ENCODE data around the gene RAI1. TPM values are rescaled to one million over a fixed set of nuclear protein-coding genes. Genes with fewer than 3 reads are reported as not detected.

Gene RAI1
- total RNA-seq, 2 experiments from 2014 or later, result 17.1 to 49.4 TPM

DNA sequence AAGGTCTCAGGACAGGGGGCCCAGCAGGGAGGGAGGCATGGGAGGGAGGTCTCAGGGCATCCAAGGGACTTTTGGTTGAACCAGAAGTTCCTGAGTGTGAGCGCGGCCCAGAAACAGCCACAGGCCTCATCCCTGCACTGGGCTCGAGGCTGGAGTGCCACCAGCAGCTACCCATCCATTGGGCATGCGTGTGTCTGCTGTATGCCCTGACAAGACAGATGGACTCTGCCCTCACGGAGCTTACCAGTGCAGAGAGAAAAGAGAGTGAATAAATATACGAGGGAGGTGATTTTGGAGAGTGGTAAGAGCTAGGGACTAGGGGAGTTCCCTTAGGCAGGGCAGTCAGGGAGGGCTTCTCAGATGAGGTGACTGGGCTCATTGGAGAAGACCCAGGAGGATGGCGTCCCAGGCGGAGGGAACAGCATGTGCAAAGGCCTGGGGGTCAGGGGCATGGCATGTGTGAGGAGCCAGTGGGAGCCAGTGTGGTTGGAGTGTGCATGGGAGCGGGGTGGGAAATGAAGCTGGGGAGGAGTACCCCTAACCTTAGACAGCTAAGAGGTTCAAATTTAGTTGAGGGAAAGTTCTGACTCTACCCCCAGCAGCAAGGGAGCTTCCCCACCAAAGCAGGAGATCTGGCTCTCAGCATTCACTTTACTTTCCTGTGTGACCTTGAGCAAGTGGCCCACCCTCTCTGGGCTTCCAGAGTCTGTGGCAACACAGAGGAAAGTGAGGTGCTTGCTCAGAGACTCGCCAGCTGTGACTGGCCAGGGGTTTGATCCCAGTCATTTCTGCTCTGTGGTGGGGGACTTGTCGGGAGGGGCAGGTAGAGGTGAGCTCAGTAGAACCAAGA, 80.9 kb downstream of the RAI1 start:
- H4K20me1 ChIP-seq (ENCODE audit: insufficient read depth, low read length), result no peaks in the 10 kb centered on the region

DNA sequence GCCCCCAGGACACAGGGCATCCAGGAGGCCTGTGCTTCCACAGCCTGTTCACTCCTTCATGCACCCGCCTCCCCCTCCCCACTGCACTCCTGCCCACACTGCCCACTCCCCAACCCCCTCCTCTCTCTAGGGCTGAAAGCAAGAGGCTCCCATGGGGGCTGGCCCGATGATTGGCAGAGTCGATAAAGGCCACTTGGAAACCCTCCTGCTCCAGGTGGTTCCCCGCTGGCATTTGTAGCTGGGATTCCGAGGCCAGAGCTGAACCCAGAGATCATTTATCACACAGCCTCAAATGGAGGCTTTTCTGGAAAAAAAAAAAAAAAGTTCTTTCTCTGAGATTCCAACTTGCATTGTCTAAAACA, 81.5 kb downstream of the RAI1 start:
- Histone ChIP-seq H3K9me2 (ENCODE audit: insufficient read depth, low read length) (no peaks in the 10 kb centered on the region), H3K27ac (ENCODE audit: low read depth, low read length, poor library complexity, severe bottlenecking) (peak overlapping the region; percentile 97), H3K79me2 (ENCODE audit: insufficient read depth, low read depth, low read length) (peaks cover 49% of the 10 kb centered on the region; the same call in 1 of the 2 replicates), H2AFZ (ENCODE audit: low read length) (no peak overlapping the region), H3K4me1 (ENCODE audit: insufficient read depth, low read length, poor library complexity, severe bottlenecking) (peaks cover 100% of the 10 kb centered on the region), H3K9me3 (ENCODE audit: low read length) (no peaks in the 10 kb centered on the region), H3K4me2 (ENCODE audit: low read length) (peak overlapping the region; percentile 92), H3K4me3 (ENCODE audit: low read depth, low read length, poor library complexity, severe bottlenecking) (no peak overlapping the region), H4K20me1 (ENCODE audit: insufficient read depth, low read length) (no peaks in the 10 kb centered on the region), H3K36me3 (ENCODE audit: insufficient read depth, low read length) (peaks cover 14% of the 10 kb centered on the region; the same call in 1 of the 2 replicates)
- intact Hi-C loops (cut with micrococcal nuclease; ENCODE audit: unreplicated experiment), result no loop called here
- DNase-seq (ENCODE audit: low spot score), result no peak
- ChIA-PET CTCF (ENCODE audit: unreplicated experiment) (no interaction called here), POLR2A (interaction anchor here (1.6 kb wide), 1 partner anchor 13 kb away, joined by 3 read pairs; no protein-coding TSS in a partner anchor)
- TF ChIP-seq EZH2phosphoT487 (IDR thresholded peaks at IDR 0.05; ENCODE audit: borderline replicate concordance, low read depth, low read length) (no peak), CTCF (conservative IDR thresholded peaks at IDR 0.05; ENCODE audit: low read length) (no peak)
- BruUV-seq (replicated peaks), result no TSS peak

More for the DNA sequence above, 80.9 kb downstream of the RAI1 start:
- no peak for TF ChIP-seq CTCF (conservative IDR thresholded peaks at IDR 0.05; ENCODE audit: low read length)
- no peak for TF ChIP-seq EZH2phosphoT487 (IDR thresholded peaks at IDR 0.05; ENCODE audit: borderline replicate concordance, low read depth, low read length)
- Histone ChIP-seq H3K9me3 (ENCODE audit: low read length) (no peaks in the 10 kb centered on the region), H3K36me3 (ENCODE audit: insufficient read depth, low read length) (peaks cover 14% of the 10 kb centered on the region; the same call in 1 of the 2 replicates), H3K4me2 (ENCODE audit: low read length) (0 out of 2 replicates have a peak overlapping the region, but pooled peaks have one; percentile 92), H3K79me2 (ENCODE audit: insufficient read depth, low read depth, low read length) (peaks cover 43% of the 10 kb centered on the region; the same call in 1 of the 2 replicates), H3K4me1 (ENCODE audit: insufficient read depth, low read length, poor library complexity, severe bottlenecking) (peaks cover 100% of the 10 kb centered on the region), H3K27ac (ENCODE audit: low read depth, low read length, poor library complexity, severe bottlenecking) (peak overlapping the region; percentile 97), H3K4me3 (ENCODE audit: low read depth, low read length, poor library complexity, severe bottlenecking) (no peak overlapping the region), H2AFZ (ENCODE audit: low read length) (no peak overlapping the region), H3K9me2 (ENCODE audit: insufficient read depth, low read length) (no peaks in the 10 kb centered on the region)
- ChIA-PET CTCF (ENCODE audit: unreplicated experiment) (no interaction called here), POLR2A (interaction anchor here (0.5 to 1.6 kb wide), 4 partner anchors 12 to 327 kb away, joined by 3 to 4 read pairs (median 3); partner anchors contain the start of gene SREBF1)
- intact Hi-C loops (cut with micrococcal nuclease; ENCODE audit: unreplicated experiment), result no loop called here
- no TSS peak for BruUV-seq (replicated peaks)
- no peak for DNase-seq (ENCODE audit: low spot score)

DNA sequence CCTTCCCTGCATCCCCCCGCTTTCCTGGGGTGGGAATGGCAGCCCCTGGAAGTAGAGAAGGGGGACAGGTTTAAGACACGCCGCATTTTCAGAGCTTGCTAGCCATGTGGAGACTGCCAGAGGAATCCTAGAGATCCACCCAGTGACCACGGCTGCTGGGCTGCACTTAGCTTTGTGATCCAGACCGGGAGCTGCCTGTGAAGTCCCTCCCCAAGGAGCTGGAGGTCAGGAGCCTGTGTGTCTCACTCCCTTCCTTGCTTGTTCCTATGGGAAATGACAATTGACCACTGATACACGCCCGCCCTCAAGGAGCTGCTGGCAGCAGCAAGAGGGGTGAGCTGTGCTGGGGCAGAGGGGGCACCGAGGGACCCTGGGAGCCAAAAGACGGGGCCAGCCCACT, 81.9 kb downstream of the RAI1 start:
- H3K9me2 ChIP-seq (ENCODE audit: insufficient read depth, low read length), result no peaks in the 10 kb centered on the region
- peak overlapping the region; percentile 97 for H3K27ac ChIP-seq (ENCODE audit: low read depth, low read length, poor library complexity, severe bottlenecking)
- peaks cover 53% of the 10 kb centered on the region; the same call in 1 of the 2 replicates for H3K79me2 ChIP-seq (ENCODE audit: insufficient read depth, low read depth, low read length)
- H3K4me1 ChIP-seq (ENCODE audit: insufficient read depth, low read length, poor library complexity, severe bottlenecking), result peaks cover 100% of the 10 kb centered on the region
- intact Hi-C loops (cut with micrococcal nuclease; ENCODE audit: unreplicated experiment), result no loop called here
- H3K36me3 ChIP-seq (ENCODE audit: insufficient read depth, low read length), result peaks cover 14% of the 10 kb centered on the region; the same call in 1 of the 2 replicates
- BruUV-seq (replicated peaks), result no TSS peak
- ChIA-PET POLR2A (interaction anchor here (0.6 to 1.0 kb wide), 2 partner anchors 18 to 81 kb away, joined by 3 read pairs; no protein-coding TSS in a partner anchor), CTCF (ENCODE audit: unreplicated experiment) (no interaction called here)
- H2AFZ ChIP-seq (ENCODE audit: low read length), result no peak overlapping the region
- DNase-seq (ENCODE audit: low spot score), result no peak
- peak overlapping the region; percentile 92 for H3K4me2 ChIP-seq (ENCODE audit: low read length)
- no peaks in the 10 kb centered on the region for H3K9me3 ChIP-seq (ENCODE audit: low read length)
- no peak for TF ChIP-seq EZH2phosphoT487 (IDR thresholded peaks at IDR 0.05; ENCODE audit: borderline replicate concordance, low read depth, low read length)
- TF ChIP-seq CTCF (conservative IDR thresholded peaks at IDR 0.05; ENCODE audit: low read length), result no peak
- no peak overlapping the region for H3K4me3 ChIP-seq (ENCODE audit: low read depth, low read length, poor library complexity, severe bottlenecking)
- H4K20me1 ChIP-seq (ENCODE audit: insufficient read depth, low read length), result no peaks in the 10 kb centered on the region

Data from OCI-LY7 (cell line).